GM12865 (cell line): ENCODE data around the gene PHF14.

ENCODE experiments used
- DNase-seq: peaks from one replicate; pipeline ENCODE4 v3.0.0; 2010; ENCODE audit warnings: low read depth
- H3K4me3 ChIP-seq: 2 replicates; pipeline ENCODE4 v1.5.1; 2011; ENCODE audit warnings: mild to moderate bottlenecking, low read depth, low read length, control low read depth
- TF ChIP-seq, protein P1 (sequence below): IDR thresholded peaks from 2 replicates; pipeline ENCODE4 v1.5.1; 2011; ENCODE audit warnings: low read length, control low read depth, low read depth, inconsistent platforms; ENCODE audit not compliant: insufficient read depth; ENCODE audit errors: missing control alignments

Gene PHF14

DNA sequence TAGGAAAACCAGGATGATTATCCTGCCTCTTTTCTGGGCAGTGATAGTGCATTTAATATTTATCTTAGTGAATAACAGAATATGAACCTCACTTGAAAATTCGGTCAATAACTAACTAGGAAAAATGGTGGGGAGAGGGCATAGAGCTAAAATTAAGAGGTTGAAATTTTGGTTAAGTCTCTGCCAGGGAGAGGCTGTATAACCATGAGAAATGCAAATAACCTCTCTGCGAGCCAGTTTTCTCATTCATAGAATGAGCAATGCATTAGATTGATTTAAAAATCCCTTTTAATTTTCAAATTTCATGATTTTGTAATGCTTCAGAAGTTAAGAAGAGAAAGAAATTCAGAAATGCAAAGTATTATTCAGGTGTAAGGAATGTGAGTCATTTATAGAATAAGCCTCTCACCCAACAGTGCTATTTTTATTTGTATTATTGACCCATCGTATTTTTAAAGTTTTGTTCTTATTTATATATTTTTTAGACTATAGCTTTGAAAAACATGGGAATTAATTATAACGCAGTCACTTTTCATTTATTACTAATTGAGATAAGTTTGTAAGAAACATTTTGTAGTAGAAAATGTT is 104.7 kb downstream of the PHF14 start:
- no peak overlapping the region for H3K4me3 ChIP-seq
- TF ChIP-seq, protein P1, sequence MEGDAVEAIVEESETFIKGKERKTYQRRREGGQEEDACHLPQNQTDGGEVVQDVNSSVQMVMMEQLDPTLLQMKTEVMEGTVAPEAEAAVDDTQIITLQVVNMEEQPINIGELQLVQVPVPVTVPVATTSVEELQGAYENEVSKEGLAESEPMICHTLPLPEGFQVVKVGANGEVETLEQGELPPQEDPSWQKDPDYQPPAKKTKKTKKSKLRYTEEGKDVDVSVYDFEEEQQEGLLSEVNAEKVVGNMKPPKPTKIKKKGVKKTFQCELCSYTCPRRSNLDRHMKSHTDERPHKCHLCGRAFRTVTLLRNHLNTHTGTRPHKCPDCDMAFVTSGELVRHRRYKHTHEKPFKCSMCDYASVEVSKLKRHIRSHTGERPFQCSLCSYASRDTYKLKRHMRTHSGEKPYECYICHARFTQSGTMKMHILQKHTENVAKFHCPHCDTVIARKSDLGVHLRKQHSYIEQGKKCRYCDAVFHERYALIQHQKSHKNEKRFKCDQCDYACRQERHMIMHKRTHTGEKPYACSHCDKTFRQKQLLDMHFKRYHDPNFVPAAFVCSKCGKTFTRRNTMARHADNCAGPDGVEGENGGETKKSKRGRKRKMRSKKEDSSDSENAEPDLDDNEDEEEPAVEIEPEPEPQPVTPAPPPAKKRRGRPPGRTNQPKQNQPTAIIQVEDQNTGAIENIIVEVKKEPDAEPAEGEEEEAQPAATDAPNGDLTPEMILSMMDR: no peak
- DNase-seq: no peak

GRCh38 chr7:11079907-11080306 is 106.2 kb downstream of the PHF14 start:
- no peak overlapping the region for H3K4me3 ChIP-seq
- no peak for DNase-seq
- TF ChIP-seq, protein P1: no peak

- H3K4me3 ChIP-seq: no peak overlapping the region
- no peak for DNase-seq
- TF ChIP-seq, protein P1: no peak
Measured at GRCh38 chr7:11082121-11082520, 108.4 kb downstream of the PHF14 start.

- TF ChIP-seq, protein P1: no peak
- H3K4me3 ChIP-seq: no peak overlapping the region
- no peak for DNase-seq
Measured at GRCh38 chr7:11082552-11083213, 109.0 kb downstream of the PHF14 start.

DNA sequence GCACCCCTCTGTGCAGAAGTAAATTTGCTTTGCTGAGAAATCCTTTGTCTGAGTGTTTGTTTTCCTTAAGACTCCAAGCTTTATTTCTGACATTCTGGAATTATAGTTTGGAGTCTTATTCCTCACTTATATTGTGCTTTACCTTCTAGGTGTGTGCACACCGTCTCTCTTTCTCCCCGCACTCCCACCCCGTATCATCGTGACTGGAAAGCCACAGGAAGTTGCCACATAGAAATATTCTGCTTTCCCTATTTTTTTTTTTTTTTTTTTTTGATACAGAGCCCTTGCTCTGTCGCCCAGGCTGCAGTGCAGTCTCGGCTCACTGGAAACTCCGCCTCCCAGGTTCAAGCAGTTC is 109.5 kb downstream of the PHF14 start:
- DNase-seq: no peak
- H3K4me3 ChIP-seq: no peak overlapping the region
- TF ChIP-seq, protein P1: no peak

DNA sequence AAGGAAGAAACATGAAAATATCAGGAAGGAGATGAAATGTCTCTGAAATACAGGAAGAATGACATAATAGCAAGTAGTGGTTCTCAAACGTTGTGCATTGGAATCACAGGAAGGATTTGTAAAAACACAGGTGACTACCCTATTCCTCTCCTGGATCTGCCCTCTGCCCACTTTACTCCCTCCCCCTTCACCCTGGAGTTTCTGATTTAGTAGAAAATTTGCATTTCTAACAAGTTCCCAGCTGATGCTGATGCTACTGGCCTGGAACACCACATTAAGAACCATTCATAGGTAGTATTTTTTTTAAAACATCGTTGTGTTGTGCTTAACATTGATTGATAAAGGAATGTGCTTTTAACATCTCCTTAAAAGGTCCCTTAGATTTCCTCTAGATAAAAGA is 130.9 kb downstream of the PHF14 start:
- no peak for DNase-seq
- no peak overlapping the region for H3K4me3 ChIP-seq
- TF ChIP-seq, protein P1: no peak

GRCh38 chr7:11109659-11110058 is 136.0 kb downstream of the PHF14 start:
- no peak overlapping the region for H3K4me3 ChIP-seq
- TF ChIP-seq, protein P1: no peak
- no peak for DNase-seq
